ENCODE data around the gene TPPP2. TPM values are rescaled to one million over a fixed set of nuclear protein-coding genes. Genes with fewer than 3 reads are reported as not detected.

The TPPP2 gene
- total RNA-seq, 2 experiments from 2014 or later: not detected

DNA sequence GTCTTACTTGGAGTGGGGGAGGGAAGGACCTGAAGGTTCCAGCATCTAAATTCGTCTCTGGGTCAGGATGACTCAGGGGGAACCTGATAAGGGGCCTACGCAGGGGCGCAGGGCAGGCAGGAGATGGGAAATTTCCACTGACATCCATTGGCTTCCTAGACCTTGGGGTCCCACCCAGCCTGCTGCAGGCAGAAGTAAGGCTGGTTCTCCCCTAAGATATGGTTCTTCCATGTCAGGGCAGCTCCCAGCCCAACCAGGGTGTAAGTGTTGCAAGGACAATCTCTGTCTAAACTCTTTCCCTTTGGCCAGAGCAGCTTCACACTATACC is 3.1 kb upstream of the TPPP2 start:
- H3K4me3 ChIP-seq (ENCODE audit: low read depth, low read length, poor library complexity, severe bottlenecking): no peak overlapping the region
- DNase-seq (ENCODE audit: low spot score): no peak

DNA sequence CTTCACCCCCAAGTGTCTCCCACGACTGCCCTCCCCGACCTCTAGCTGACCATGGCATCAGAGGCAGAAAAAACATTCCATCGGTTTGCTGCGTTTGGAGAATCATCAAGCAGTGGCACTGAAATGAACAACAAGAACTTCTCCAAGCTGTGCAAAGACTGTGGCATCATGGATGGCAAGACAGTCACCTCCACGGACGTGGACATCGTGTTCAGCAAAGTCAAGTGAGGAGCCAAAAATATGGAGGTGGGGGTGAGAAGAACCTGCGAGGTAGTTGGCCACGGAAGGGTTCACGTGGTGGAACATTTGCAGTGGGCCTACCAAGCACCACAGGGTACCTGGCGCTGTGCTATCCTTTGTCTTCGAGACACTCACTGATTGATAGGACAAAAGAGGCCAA is 514 bp downstream of the TPPP2 start:
- no TSS peak for BruUV-seq (replicated peaks)
- Histone ChIP-seq H3K4me1 (ENCODE audit: insufficient read depth, low read length, poor library complexity, severe bottlenecking) (no peaks in the 10 kb centered on the region), H3K36me3 (ENCODE audit: insufficient read depth, low read length) (no peaks in the 10 kb centered on the region), H4K20me1 (ENCODE audit: insufficient read depth, low read length) (no peaks in the 10 kb centered on the region), H3K4me2 (ENCODE audit: low read length) (no peak overlapping the region), H2AFZ (ENCODE audit: low read length) (no peak overlapping the region), H3K9me2 (ENCODE audit: insufficient read depth, low read length) (no peaks in the 10 kb centered on the region), H3K27ac (ENCODE audit: low read depth, low read length, poor library complexity, severe bottlenecking) (no peak overlapping the region), H3K79me2 (ENCODE audit: insufficient read depth, low read depth, low read length) (no peaks in the 10 kb centered on the region), H3K9me3 (ENCODE audit: low read length) (no peaks in the 10 kb centered on the region), H3K4me3 (ENCODE audit: low read depth, low read length, poor library complexity, severe bottlenecking) (no peak overlapping the region)
- CTCF ChIA-PET (ENCODE audit: unreplicated experiment): no interaction called here
- POLR2A ChIA-PET: no interaction called here
- no peak for TF ChIP-seq EZH2phosphoT487 (IDR thresholded peaks at IDR 0.05; ENCODE audit: borderline replicate concordance, low read depth, low read length)
- TF ChIP-seq, protein P1, sequence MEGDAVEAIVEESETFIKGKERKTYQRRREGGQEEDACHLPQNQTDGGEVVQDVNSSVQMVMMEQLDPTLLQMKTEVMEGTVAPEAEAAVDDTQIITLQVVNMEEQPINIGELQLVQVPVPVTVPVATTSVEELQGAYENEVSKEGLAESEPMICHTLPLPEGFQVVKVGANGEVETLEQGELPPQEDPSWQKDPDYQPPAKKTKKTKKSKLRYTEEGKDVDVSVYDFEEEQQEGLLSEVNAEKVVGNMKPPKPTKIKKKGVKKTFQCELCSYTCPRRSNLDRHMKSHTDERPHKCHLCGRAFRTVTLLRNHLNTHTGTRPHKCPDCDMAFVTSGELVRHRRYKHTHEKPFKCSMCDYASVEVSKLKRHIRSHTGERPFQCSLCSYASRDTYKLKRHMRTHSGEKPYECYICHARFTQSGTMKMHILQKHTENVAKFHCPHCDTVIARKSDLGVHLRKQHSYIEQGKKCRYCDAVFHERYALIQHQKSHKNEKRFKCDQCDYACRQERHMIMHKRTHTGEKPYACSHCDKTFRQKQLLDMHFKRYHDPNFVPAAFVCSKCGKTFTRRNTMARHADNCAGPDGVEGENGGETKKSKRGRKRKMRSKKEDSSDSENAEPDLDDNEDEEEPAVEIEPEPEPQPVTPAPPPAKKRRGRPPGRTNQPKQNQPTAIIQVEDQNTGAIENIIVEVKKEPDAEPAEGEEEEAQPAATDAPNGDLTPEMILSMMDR (conservative IDR thresholded peaks at IDR 0.05; ENCODE audit: low read length): no peak
- no peak for DNase-seq (ENCODE audit: low spot score)
- intact Hi-C loops (cut with micrococcal nuclease; ENCODE audit: unreplicated experiment): no loop called here

More for the DNA sequence above, 3.1 kb upstream of the TPPP2 start:
- H3K4me2 ChIP-seq (ENCODE audit: low read length): no peak overlapping the region
- TF ChIP-seq, protein P1 (conservative IDR thresholded peaks at IDR 0.05; ENCODE audit: low read length): no peak
- H3K79me2 ChIP-seq (ENCODE audit: insufficient read depth, low read depth, low read length): no peaks in the 10 kb centered on the region
- intact Hi-C loops (cut with micrococcal nuclease; ENCODE audit: unreplicated experiment): no loop called here
- no peaks in the 10 kb centered on the region for H3K9me3 ChIP-seq (ENCODE audit: low read length)
- H3K27ac ChIP-seq (ENCODE audit: low read depth, low read length, poor library complexity, severe bottlenecking): no peak overlapping the region
- ChIA-PET POLR2A (no interaction called here), CTCF (ENCODE audit: unreplicated experiment) (no interaction called here)
- no peaks in the 10 kb centered on the region for H3K4me1 ChIP-seq (ENCODE audit: insufficient read depth, low read length, poor library complexity, severe bottlenecking)
- H3K36me3 ChIP-seq (ENCODE audit: insufficient read depth, low read length): no peaks in the 10 kb centered on the region
- H4K20me1 ChIP-seq (ENCODE audit: insufficient read depth, low read length): no peaks in the 10 kb centered on the region
- no TSS peak for BruUV-seq (replicated peaks)
- no peaks in the 10 kb centered on the region for H3K9me2 ChIP-seq (ENCODE audit: insufficient read depth, low read length)
- no peak overlapping the region for H2AFZ ChIP-seq (ENCODE audit: low read length)

DNA sequence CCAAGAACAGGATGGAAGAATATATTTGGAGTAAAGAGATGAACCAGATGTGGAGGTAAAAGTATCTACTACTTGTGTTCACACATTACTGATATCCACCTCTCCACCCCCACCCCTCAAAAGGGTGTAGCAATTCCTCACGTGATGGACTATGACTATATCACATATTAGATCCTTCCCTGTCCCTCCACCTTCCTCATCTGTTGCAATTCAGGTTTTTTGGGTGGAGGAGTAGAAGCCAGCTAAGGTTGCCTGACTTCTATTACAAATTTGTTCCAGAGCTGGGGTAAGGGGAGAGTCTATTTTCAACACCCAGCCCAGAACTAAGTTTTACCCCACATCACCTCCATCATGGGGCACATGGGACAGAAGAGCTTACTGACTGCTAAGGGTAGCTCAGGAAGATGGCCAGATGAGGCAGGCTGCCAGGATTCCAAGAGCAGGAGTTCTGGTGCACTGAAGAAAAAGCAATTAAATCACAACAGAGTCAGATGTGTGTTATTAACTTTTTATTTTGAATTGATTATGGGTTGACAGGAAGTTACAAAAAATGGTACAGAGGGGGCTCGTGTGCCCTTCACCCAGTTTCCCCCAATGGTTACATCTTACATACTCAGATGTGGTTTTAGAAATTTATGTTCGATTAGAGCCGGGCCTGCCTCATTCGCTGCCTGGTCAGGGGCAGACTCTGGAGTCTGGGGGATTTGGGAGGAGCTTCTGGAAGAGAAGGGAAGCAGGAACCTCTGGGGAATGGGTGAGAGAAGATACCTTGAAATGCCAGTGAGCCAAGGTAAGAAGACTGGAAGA is 2.5 kb downstream of the TPPP2 start:
- ChIA-PET POLR2A (interaction anchor here (1.0 kb wide), 1 partner anchor 11 kb away, joined by 4 read pairs; no protein-coding TSS in a partner anchor), CTCF (ENCODE audit: unreplicated experiment) (interaction anchor here (2.2 kb wide), 1 partner anchor 17 kb away, joined by 10 read pairs; no protein-coding TSS in a partner anchor)
- Histone ChIP-seq H3K9me2 (ENCODE audit: insufficient read depth, low read length) (no peaks in the 10 kb centered on the region), H3K4me3 (ENCODE audit: low read depth, low read length, poor library complexity, severe bottlenecking) (no peak overlapping the region), H3K36me3 (ENCODE audit: insufficient read depth, low read length) (no peaks in the 10 kb centered on the region), H3K27ac (ENCODE audit: low read depth, low read length, poor library complexity, severe bottlenecking) (no peak overlapping the region), H2AFZ (ENCODE audit: low read length) (no peak overlapping the region), H3K4me1 (ENCODE audit: insufficient read depth, low read length, poor library complexity, severe bottlenecking) (no peaks in the 10 kb centered on the region), H3K9me3 (ENCODE audit: low read length) (no peaks in the 10 kb centered on the region), H3K4me2 (ENCODE audit: low read length) (no peak overlapping the region), H3K79me2 (ENCODE audit: insufficient read depth, low read depth, low read length) (no peaks in the 10 kb centered on the region), H4K20me1 (ENCODE audit: insufficient read depth, low read length) (no peaks in the 10 kb centered on the region)
- BruUV-seq (replicated peaks): no TSS peak
- DNase-seq (ENCODE audit: low spot score): no peak
- intact Hi-C loops (cut with micrococcal nuclease; ENCODE audit: unreplicated experiment): no loop called here
- TF ChIP-seq, protein P1 (conservative IDR thresholded peaks at IDR 0.05; ENCODE audit: low read length): no peak
- no peak for TF ChIP-seq EZH2phosphoT487 (IDR thresholded peaks at IDR 0.05; ENCODE audit: borderline replicate concordance, low read depth, low read length)
